GM12873 (cell line): ENCODE data around the gene REV1.

ENCODE experiments used
- TF ChIP-seq, protein P1 (sequence below): IDR thresholded peaks from 2 replicates; pipeline ENCODE4 v1.5.1; 2012; ENCODE audit warnings: low read depth, mild to moderate bottlenecking, moderate library complexity, low read length, control low read depth; ENCODE audit not compliant: insufficient read depth; ENCODE audit errors: missing control alignments

The REV1 gene

DNA sequence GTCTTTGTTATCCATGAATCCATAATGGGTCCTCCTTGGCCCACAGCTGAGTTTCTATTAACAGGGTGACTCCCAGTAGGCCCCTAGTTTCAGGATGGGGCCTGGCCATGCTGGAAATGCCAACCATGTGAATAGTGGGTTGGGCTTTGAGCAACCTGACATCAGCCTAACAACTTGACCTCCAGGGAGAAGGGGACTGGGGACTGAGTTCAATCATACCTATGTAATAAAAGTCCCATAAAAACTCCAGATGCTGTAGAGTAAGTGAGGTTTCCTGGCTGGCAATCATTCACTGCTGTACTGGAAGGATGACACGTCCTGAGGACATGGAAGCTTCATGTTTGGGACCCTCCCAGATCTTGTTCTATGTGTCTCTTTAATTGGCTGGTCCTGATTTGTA is 7.9 kb downstream of the REV1 start:
- TF ChIP-seq, protein P1, sequence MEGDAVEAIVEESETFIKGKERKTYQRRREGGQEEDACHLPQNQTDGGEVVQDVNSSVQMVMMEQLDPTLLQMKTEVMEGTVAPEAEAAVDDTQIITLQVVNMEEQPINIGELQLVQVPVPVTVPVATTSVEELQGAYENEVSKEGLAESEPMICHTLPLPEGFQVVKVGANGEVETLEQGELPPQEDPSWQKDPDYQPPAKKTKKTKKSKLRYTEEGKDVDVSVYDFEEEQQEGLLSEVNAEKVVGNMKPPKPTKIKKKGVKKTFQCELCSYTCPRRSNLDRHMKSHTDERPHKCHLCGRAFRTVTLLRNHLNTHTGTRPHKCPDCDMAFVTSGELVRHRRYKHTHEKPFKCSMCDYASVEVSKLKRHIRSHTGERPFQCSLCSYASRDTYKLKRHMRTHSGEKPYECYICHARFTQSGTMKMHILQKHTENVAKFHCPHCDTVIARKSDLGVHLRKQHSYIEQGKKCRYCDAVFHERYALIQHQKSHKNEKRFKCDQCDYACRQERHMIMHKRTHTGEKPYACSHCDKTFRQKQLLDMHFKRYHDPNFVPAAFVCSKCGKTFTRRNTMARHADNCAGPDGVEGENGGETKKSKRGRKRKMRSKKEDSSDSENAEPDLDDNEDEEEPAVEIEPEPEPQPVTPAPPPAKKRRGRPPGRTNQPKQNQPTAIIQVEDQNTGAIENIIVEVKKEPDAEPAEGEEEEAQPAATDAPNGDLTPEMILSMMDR = no peak

DNA sequence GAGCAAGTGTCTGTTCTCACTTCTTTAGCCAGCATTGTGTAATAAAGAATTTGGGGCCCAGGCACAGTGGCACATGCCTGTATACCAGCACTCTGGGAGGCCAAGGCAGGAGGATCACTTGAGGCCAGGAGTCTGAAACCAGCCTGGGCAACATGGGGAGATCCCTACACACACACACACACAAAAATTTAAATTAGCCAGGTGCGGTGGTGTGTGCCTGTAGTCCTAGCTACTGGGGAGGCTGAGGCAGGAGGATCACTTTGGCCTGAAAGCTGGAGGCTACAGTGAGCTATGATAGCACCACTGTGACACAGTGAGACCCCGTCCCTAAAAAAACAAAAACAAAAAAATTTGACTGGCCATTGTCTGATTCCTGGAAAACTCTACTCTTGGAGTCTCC is 8.3 kb downstream of the REV1 start:
- TF ChIP-seq, protein P1 = no peak

DNA sequence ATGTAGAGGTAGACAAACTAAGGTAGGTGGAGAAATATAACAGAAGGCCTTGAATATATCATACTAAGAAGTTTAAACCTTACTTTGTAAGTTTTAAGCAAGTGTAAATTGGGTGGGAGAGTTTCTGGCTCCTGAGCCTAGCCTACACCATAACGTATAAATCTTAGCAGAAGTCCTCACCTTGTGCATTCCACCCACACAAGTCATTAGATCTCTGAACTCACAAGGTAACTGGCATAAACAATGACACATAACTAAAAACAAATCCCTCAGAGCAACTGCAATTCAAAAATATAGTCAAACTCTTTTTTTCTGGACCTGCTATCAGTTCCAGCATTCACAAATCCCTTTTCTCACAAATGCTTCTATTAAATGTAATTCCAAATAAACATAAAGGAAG is 9.4 kb downstream of the REV1 start:
- TF ChIP-seq, protein P1 = no peak

DNA sequence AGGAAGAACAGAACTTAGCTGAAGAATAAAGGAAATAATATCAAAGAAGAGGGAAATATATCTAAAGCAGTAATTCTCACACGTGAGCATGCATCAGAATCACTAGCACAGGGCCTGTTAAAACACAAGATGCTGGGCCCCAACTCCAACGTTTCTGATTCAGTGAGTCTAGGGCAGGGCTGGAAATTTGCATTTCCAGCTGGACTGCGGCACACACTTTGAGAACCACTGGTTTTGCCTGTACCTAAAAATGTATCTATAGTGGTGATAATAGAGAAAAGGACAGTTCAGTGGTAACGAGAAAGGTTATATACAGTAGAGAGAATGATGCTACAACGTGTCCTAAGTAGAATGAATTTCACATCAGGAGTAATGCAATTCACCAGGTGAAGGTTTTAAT is 11.2 kb downstream of the REV1 start:
- TF ChIP-seq, protein P1 = no peak

DNA sequence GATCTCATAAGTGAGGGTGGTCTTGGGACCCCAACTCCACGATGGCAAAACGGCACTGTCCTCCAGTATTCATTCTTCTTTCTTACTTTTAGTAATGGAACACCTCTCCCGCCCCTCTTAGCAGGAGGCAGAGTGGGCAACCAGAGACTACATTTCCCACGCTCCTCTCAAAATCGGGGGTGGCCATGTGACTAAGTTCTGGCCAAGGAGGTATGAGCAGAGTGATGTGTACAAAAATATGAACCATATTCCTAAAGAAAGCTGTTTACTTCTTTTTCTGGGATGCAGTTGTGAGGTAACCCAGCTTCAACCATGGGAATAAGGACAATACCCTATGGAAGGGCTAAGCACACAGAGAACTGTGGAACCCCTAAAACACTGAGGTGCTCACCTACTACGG is 12.8 kb downstream of the REV1 start:
- TF ChIP-seq, protein P1 = no peak

DNA sequence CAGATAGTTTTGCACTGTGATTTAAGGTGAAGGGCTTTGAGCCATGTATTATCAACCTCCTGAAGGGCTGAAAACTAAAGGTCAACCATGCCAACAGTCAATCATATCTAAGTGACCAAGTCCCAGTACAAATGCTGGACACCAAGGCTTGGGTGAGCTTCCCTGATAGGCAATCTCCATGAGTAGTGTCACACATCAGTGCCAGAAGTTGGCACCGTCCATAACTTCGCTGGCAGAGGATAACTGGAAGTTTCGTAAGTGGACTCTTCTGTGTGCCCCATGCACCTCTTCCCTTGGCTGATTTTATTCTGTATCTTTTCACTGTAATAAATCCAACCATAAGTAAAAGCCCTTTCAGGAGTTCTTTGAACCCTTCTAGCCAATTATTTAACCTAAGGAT is 13.2 kb downstream of the REV1 start:
- TF ChIP-seq, protein P1 = no peak

DNA sequence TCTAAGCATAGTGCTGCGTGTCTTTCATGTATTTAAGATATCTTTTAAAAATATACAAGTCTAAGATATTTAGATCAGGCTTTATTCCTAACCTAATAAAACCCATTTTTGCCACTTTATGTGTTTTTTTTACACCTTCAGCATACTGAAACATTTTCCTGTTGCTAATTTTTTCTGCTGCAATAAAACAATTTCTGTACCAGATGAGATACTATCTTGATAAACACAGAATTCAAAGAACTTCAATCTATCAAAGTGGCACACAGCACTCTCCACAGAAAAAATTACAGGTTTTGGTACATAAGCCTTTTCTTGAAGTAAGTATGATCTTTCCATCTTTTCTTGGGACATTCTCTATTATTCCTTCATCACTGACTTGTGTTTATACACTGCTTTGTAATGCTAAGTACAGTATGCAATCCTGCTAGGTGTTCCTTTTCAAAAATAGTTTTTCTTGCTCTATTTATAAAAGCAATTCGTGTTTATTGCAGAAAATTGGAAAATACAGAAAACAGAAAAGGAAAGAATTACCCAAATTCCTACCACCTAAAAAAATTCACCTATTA is 16.2 kb downstream of the REV1 start:
- TF ChIP-seq, protein P1 = no peak
